Measurements from ENCODE around the gene POMGNT1. TPM values are rescaled to one million over a fixed set of nuclear protein-coding genes. Genes with fewer than 3 reads are reported as not detected.

Gene POMGNT1
- total RNA-seq, 2 experiments from 2014 or later, result 52.8 to 59.0 TPM

DNA sequence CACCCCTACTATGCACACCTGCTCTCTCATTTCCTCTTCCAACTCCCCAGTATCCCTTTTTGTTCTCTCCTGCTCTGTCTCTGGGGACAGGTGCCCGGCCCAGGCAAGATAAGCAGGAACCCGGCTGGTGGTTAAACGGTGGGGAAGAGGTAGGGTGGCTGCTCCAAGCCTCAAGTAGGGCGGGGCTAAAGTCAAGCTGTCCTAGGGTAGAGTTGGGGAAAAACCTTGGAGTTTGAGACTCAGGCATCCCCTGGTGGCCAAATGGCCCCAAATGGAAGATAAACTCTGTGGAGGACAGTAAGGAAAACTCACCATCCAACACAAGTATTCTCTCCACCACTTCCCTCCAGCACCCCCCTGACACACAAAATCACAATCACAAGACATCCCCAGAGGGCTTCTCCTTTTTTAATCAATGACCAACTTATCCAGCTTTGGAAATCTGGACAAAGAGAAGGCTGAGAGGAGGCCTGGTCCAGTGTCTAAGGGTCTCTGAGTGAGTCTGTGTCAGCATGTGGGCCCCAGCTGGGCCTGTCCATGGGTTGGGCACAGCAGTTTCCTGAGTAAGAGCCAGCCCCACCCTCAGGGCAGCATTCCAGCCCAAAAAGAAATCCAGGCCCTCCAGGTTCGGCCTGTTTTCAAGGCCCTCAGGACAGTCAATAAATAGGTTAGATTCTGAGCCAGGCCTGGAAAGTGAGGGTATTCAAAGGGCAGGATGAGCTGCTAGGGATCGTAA, 9.8 kb downstream of the POMGNT1 start:
- CTCF ChIA-PET, result no interaction called here
- POLR2A ChIA-PET, result interaction anchor here (0.6 kb wide), 1 partner anchor 476 kb away, joined by 3 read pairs; no protein-coding TSS in a partner anchor

DNA sequence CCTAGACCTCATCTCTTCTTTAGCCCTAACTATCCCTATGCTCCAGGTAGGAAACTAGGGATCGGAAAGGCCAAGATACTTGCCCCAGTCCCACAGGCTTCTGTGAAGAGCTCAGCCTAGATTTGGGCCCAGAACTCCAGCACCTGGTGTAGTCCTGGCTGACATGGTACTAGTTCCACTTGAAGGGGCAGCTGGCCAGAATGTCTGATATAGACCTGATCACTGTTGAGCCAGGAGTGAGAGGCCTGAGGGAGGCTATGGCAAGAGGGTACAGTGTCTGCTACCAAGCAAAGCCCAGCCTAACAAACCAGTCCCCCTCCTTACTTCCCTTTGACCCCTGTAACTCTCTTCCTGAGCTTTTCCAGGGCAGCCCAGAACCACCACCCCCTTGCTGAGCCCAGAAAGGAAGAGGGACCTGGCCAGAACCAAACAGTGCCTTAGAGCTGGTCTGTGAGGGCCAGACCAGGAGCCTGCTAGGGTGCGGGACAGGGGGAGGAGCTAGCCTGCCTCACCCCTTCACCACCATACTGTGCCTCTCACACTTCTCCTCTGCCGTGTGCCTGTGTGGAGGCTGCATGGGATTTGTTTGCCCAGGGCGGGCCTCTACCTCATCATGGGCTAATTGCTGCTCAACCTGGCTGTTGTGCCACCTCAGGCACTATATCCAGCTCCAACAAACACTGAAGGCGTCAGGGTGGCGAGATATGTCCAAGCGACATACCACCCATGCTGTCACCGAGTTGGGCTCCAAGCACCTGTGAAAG, 10.9 kb downstream of the POMGNT1 start:
- ChIA-PET CTCF (interaction anchor here (1.2 to 1.3 kb wide), 2 partner anchors 36 to 150 kb away, joined by 3 read pairs; no protein-coding TSS in a partner anchor), POLR2A (no interaction called here)

- POLR2A ChIA-PET, result no interaction called here
Observed at GRCh38 chr1:46186076-46186475, 12.2 kb downstream of the POMGNT1 start.

DNA sequence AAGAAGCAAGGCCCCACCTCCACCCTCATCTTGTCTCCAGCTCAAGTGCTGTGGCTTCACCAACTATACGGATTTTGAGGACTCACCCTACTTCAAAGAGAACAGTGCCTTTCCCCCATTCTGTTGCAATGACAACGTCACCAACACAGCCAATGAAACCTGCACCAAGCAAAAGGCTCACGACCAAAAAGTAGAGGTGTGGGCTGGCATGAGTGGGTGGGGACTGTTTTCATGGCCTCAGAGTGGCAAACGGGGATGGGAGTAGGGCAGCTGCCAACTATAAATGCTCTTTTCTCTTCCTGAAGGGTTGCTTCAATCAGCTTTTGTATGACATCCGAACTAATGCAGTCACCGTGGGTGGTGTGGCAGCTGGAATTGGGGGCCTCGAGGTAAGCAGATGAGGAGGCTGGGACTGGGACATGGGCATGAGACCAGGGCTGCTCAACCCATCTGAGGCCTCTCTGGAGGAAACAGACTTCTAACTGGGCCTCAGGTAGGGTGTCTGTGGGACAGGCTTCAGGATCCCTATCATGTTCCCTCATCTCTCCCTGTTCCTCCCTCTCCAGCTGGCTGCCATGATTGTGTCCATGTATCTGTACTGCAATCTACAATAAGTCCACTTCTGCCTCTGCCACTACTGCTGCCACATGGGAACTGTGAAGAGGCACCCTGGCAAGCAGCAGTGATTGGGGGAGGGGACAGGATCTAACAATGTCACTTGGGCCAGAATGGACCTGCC, 13.1 kb downstream of the POMGNT1 start:
- ChIA-PET CTCF (interaction anchor here (0.7 kb wide), 1 partner anchor 38 kb away, joined by 4 read pairs; no protein-coding TSS in a partner anchor), POLR2A (no interaction called here)

More at GRCh38 chr1:46186076-46186475, 12.2 kb downstream of the POMGNT1 start:
- CTCF ChIA-PET, result interaction anchor here (0.6 to 1.3 kb wide), 3 partner anchors 37 to 346 kb away, joined by 3 read pairs; no protein-coding TSS in a partner anchor

- CTCF ChIA-PET, result no interaction called here
- POLR2A ChIA-PET, result no interaction called here
Observed at GRCh38 chr1:46183926-46184557, 14.2 kb downstream of the POMGNT1 start.

- ChIA-PET CTCF (interaction anchor here (0.8 to 1.2 kb wide), 2 partner anchors 40 to 42 kb away, joined by 3 read pairs; no protein-coding TSS in a partner anchor), POLR2A (no interaction called here)
Observed at GRCh38 chr1:46183079-46183847, 15.0 kb downstream of the POMGNT1 start.

DNA sequence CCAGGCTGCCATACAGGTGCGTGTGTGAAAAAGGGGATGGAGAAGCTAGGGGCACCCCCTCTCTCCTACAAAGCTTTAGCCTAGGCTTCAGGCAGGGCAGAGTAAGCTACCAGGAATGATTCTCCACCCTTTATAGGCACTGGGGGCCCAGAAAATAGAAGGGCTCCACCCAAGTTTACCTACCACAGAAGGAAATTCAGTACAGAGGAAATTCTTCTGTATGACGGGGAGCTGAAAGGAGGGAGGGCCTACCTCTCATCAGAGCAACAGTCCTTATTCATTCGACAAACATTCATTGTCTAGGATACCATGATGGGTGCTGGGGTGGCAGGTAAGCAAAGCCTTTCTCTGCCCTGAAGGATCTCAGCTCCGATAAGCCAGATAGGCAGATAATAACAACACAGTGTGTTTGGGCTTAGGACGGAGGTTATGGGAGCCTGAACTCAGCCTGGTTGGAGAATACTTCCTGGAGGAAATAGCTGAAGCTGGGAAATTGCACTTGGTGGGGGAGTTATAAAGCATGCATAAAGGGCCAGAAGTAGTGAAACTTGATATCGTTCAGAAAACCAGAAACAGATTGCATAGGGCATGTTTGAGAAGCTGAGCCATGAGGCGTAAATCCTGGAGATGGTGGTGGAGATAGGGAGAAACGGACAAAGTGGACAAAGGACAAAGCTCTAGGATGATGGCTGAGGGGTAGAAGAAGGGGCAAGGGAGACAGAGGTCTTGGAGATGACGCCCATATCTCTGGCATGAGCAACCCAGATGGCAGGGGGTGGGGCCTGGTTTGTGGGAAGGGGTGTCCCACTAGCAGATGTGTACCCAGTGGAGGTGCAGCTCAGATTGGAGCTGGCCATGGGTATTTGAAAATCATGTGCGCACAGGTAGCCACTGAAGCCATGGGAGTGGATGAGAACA, 16.6 kb downstream of the POMGNT1 start:
- ChIA-PET POLR2A (no interaction called here), CTCF (interaction anchor here (0.8 to 2.6 kb wide), 4 partner anchors 23 to 148 kb away, joined by 3 to 27 read pairs (median 8); no protein-coding TSS in a partner anchor)

GRCh38 chr1:46180082-46180616, 18.1 kb downstream of the POMGNT1 start:
- POLR2A ChIA-PET, result no interaction called here
- CTCF ChIA-PET, result interaction anchor here (0.6 to 2.6 kb wide), 7 partner anchors 16 to 468 kb away, joined by 3 to 27 read pairs (median 4); no protein-coding TSS in a partner anchor

DNA sequence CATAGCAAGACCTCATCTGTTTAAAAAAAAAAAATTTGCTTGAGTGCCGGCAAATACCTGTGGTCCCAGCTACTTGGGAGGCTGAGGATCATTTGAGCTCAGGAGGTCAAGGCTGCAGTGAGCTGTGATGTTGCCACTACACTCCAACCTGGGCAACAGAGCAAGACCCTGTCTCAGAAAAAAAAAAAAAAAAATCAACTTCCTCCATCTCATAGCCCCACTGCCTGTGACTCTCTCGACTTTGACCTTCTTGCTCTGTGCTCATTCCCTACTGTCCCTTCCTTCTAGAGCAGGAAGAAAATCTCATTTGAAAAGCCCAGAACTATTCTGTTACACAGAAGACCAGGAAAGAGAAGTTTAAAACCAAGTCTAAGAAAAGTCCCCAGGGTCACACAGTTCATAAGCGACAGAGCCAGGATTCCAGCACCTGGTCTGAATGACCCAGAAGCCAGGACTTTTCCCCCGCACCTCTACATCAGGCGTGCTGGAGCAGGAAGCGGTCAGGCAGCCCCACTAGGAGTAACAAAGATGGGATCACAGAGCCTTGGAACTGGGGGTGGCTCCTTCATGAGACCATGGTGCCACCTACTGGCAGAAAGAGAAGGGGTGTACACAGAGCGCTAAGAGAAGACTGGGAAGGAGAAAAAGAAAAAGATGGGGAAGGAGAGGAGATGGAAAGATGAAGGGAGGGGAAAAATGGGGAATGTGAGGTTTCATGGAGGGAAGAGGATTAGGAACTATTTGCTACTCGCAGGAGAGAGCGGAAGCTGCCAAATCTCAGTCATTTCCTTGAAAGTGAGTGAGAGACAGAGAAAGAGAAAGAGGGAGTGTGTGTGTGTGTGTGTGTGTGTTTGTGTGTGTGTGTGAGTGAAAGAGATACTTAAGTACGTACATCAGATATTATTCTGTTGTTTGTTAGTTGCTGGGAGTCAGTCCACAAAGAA, 18.8 kb downstream of the POMGNT1 start:
- POLR2A ChIA-PET, result no interaction called here

GRCh38 chr1:46176211-46176865, 21.9 kb downstream of the POMGNT1 start, which contains the start of gene P3R3URF:
P3R3URF (minus strand) TSS chr1:46176488; CDS start chr1:46176471, 17 bp downstream.
- ChIA-PET CTCF (interaction anchor here (1.5 kb wide), 1 partner anchor 139 kb away, joined by 4 read pairs; no protein-coding TSS in a partner anchor), POLR2A (interaction anchor here (0.7 kb wide), 1 partner anchor 47 kb away, joined by 4 read pairs; no protein-coding TSS in a partner anchor)

More for the DNA sequence above, 18.8 kb downstream of the POMGNT1 start:
- CTCF ChIA-PET, result interaction anchor here (0.7 to 2.6 kb wide), 6 partner anchors 16 to 353 kb away, joined by 3 to 9 read pairs (median 3); no protein-coding TSS in a partner anchor

DNA sequence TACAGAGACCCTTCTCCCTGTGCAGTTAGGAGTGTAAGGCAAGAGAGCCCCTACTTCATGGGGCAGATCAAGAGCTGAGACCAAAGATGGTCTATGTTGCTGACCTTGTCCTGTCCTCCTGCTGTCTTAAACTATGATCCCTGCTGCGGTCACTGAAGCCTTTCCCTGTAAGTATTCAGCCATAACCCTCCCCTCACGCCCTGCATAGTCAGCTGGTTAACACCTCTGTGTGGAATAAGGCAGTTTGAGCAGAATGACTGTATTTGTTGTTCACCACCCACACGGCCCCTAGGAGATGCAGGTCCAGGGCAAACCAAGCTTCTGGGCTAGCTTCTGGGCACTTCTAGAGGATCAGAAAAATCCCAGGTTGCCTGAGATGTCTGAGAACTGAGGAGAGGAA, 23.0 kb downstream of the POMGNT1 start:
- POLR2A ChIA-PET, result no interaction called here
- CTCF ChIA-PET, result interaction anchor here (0.6 to 1.5 kb wide), 2 partner anchors 138 to 296 kb away, joined by 4 read pairs; no protein-coding TSS in a partner anchor

GRCh38 chr1:46174448-46175231, 23.6 kb downstream of the POMGNT1 start, which contains the start of gene TSPAN1:
TSPAN1 (plus strand) TSS chr1:46175087; CDS start chr1:46181108, 6,021 bp downstream.
- ChIA-PET POLR2A (no interaction called here), CTCF (interaction anchor here (1.5 kb wide), 1 partner anchor 138 kb away, joined by 4 read pairs; no protein-coding TSS in a partner anchor)

DNA sequence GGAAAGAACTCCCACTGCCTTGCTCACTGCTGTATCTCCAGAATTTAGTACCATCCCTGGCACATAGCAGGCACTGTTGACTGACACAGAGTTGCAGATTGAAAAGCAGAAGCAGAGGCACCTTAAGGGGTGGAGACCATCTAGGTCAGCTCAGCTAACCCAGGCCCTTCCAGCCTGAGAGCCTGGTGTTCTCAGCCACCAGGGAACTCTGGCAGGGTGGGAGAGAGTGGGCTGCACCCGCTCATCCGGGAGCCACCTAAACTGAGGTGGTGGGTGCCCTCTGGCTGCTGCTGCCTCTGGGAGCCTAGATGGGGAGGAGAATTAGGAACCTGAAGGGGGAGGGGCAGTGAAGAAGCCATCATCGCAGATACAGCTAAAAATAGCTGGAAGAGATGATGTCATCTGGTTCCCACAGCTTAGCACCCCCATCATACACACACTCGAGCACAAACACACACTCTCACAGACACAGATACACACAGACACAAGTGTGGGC, 24.8 kb downstream of the POMGNT1 start:
- CTCF ChIA-PET, result interaction anchor here (1.1 to 2.4 kb wide), 2 partner anchors 9 to 136 kb away, joined by 3 to 6 read pairs; no protein-coding TSS in a partner anchor
- POLR2A ChIA-PET, result no interaction called here

DNA sequence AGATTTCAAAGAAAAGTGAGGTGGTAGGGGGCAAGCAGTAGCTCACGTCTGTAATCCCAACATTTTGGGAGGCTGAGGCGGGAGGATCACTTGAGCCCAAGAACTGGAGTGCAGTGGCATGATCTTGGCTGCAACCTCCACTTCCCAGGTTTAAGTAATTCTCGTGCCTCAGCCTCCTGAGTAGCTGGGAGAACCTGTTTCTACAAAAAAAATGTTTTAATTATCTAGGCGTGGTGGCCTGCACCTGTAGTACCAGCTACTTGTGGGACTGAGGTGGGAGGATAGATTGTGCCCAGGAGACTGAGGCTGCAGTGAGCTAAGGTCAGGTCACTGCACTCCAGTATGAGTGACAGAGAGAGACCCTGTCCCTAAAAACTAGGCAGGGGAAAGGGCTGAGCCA, 25.9 kb downstream of the POMGNT1 start:
- POLR2A ChIA-PET, result no interaction called here
- CTCF ChIA-PET, result interaction anchor here (1.1 to 2.4 kb wide), 2 partner anchors 8 to 135 kb away, joined by 3 to 6 read pairs; no protein-coding TSS in a partner anchor
